ENCODE results near the gene TMEM14A. TPM values are rescaled to one million over a fixed set of nuclear protein-coding genes. Genes with fewer than 3 reads are reported as not detected.

TMEM14A gene
- polyA plus RNA-seq, 1 donor (not counting 4 experiments of a cell fraction or from before 2014, with no cell fraction given): 44.2 TPM

GRCh38 chr6:52657870-52658269 is 13.0 kb upstream of the TMEM14A start:
- no peak overlapping the region for H2AFZ ChIP-seq (ENCODE audit: control insufficient read depth, low read length)
- H3K36me3 ChIP-seq (ENCODE audit: control insufficient read depth in 2 of 2, extremely low read depth in 1 of 2, insufficient read depth in 2 of 2, low read length in 2 of 2): no peaks in the 10 kb centered on the region
- no peak overlapping the region for H3K4me2 ChIP-seq (ENCODE audit: control insufficient read depth, extremely low read depth, insufficient read depth, low read depth, low read length)
- no peaks in the 10 kb centered on the region for H4K20me1 ChIP-seq (ENCODE audit: control insufficient read depth, extremely low read depth, insufficient read depth, low read length)
- H3K27me3 ChIP-seq (ENCODE audit: control insufficient read depth, extremely low read depth, insufficient read depth, low read length): no peaks in the 10 kb centered on the region
- H3K9ac ChIP-seq (ENCODE audit: control insufficient read depth, extremely low read depth, insufficient read depth, low read length): no peak overlapping the region
- no peaks in the 10 kb centered on the region for H3K9me1 ChIP-seq (ENCODE audit: control insufficient read depth, extremely low read depth, insufficient read depth, low read length)
- no peaks in the 10 kb centered on the region for H3K4me1 ChIP-seq (ENCODE audit: control insufficient read depth, extremely low read depth, insufficient read depth, low read length)
- no peaks in the 10 kb centered on the region for H3K9me3 ChIP-seq (ENCODE audit: control insufficient read depth, low read depth, low read length)
- DNase-seq (ENCODE audit: low read depth, low spot score) (no peak), FAIRE-seq (no peak)
- no peak overlapping the region for H3K4me3 ChIP-seq (ENCODE audit: control insufficient read depth in 2 of 3, extremely low read depth in 1 of 3, insufficient read depth in 2 of 3, low read depth in 1 of 3, low read length in 3 of 3)
- no peak overlapping the region for H3K27ac ChIP-seq (ENCODE audit: control insufficient read depth, insufficient read depth, low read length)
- H3K79me2 ChIP-seq (ENCODE audit: control insufficient read depth, insufficient read depth, low read length): no peaks in the 10 kb centered on the region
- dilution Hi-C loops (cut with MboI; ENCODE audit: extremely low pct_ligation_motif_present, low sequenced_read_pairs): loop anchor here (25.0 kb wide), 1 partner anchor 246 kb away; the partner anchor contains the start of gene EFHC1
- TF ChIP-seq CTCF (optimal IDR thresholded peaks at IDR 0.05 in 1 of 3, IDR thresholded peaks at IDR 0.05 in 1 of 3, conservative IDR thresholded peaks at IDR 0.05 in 1 of 3; ENCODE audit: extremely low read depth in 1 of 3, insufficient read depth in 2 of 3, low read length in 3 of 3): no peak
- TF ChIP-seq EZH2 (IDR thresholded peaks at IDR 0.05; ENCODE audit: low read length): no peak

GRCh38 chr6:52661551-52661950 is 9.4 kb upstream of the TMEM14A start:
- H3K9me3 ChIP-seq (ENCODE audit: control insufficient read depth, low read depth, low read length): no peaks in the 10 kb centered on the region
- H3K9ac ChIP-seq (ENCODE audit: control insufficient read depth, extremely low read depth, insufficient read depth, low read length): no peak overlapping the region
- FAIRE-seq (no peak), DNase-seq (ENCODE audit: low read depth, low spot score) (no peak)
- no peak overlapping the region for H3K4me3 ChIP-seq (ENCODE audit: control insufficient read depth in 2 of 3, extremely low read depth in 1 of 3, insufficient read depth in 2 of 3, low read depth in 1 of 3, low read length in 3 of 3)
- H3K79me2 ChIP-seq (ENCODE audit: control insufficient read depth, insufficient read depth, low read length): no peaks in the 10 kb centered on the region
- H3K27ac ChIP-seq (ENCODE audit: control insufficient read depth, insufficient read depth, low read length): no peak overlapping the region
- H3K36me3 ChIP-seq (ENCODE audit: control insufficient read depth in 2 of 2, extremely low read depth in 1 of 2, insufficient read depth in 2 of 2, low read length in 2 of 2): no peaks in the 10 kb centered on the region
- no peaks in the 10 kb centered on the region for H3K27me3 ChIP-seq (ENCODE audit: control insufficient read depth, extremely low read depth, insufficient read depth, low read length)
- H3K4me1 ChIP-seq (ENCODE audit: control insufficient read depth, extremely low read depth, insufficient read depth, low read length): peaks cover 5% of the 10 kb centered on the region
- no peak for TF ChIP-seq EZH2 (IDR thresholded peaks at IDR 0.05; ENCODE audit: low read length)
- TF ChIP-seq CTCF (optimal IDR thresholded peaks at IDR 0.05 in 1 of 3, IDR thresholded peaks at IDR 0.05 in 1 of 3, conservative IDR thresholded peaks at IDR 0.05 in 1 of 3; ENCODE audit: extremely low read depth in 1 of 3, insufficient read depth in 2 of 3, low read length in 3 of 3): no peak
- no peak overlapping the region for H2AFZ ChIP-seq (ENCODE audit: control insufficient read depth, low read length)
- H3K4me2 ChIP-seq (ENCODE audit: control insufficient read depth, extremely low read depth, insufficient read depth, low read depth, low read length): no peak overlapping the region
- H3K9me1 ChIP-seq (ENCODE audit: control insufficient read depth, extremely low read depth, insufficient read depth, low read length): no peaks in the 10 kb centered on the region
- H4K20me1 ChIP-seq (ENCODE audit: control insufficient read depth, extremely low read depth, insufficient read depth, low read length): no peaks in the 10 kb centered on the region
- dilution Hi-C loops (cut with MboI; ENCODE audit: extremely low pct_ligation_motif_present, low sequenced_read_pairs): loop anchor here (25.0 kb wide), 1 partner anchor 249 kb away; the partner anchor contains the start of gene EFHC1

All from keratinocyte (primary cell).